Stimulated activated CD4-positive, alpha-beta T cell treated with anti-CD3 and anti-CD28 coated beads, Interleukin-12 subunit alpha, Interleukin-12 subunit beta, amount 100 ng/mL, for 4 hours (primary cell): Measurements from ENCODE around the gene GNB5.
"Not testable (repeated sequence)": the region's sequence is repeated elsewhere in the genome, so short reads cannot be mapped to it uniquely, and the experiment has no call there.

ENCODE experiments used
- DNase-seq: peaks from one replicate; pipeline ENCODE4 v3.0.0-alpha.2; 2020

GNB5 gene

DNA sequence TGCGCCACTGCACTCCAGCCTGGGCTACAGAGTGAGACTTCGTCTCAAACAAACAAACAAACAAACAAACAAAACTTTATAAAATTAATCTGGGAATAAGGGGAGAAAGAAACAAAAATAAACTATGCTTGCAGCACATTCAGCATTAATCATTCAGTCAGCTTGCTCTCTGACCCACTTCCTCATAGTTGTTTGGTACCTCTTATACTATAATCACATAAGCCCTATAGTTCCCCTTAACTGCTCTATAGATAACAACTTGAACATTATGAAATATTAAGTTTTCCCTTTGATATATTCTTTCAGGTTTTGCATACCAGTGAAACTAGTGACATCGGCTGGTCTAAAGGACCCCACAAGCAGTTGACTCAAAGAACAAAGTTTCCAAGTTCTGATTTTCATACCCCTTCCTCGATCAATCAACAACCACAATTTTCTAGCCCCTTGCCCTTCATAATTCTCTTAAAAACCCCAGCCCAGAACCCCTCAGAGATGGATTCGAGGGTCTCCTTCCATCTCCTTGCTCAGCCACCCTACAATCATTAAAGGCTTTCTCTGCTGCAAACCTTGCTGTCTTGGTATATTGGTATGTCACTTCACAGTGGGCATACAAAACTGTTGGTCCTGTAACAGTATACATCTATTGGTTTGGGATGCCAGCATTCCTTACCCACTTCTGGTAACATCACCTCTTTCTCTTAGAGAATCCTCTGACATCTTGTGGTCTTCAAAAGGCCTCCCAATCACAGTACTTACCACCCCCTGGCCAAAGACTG is 105.0 kb downstream of the GNB5 start:
- DNase-seq, result no peak

DNA sequence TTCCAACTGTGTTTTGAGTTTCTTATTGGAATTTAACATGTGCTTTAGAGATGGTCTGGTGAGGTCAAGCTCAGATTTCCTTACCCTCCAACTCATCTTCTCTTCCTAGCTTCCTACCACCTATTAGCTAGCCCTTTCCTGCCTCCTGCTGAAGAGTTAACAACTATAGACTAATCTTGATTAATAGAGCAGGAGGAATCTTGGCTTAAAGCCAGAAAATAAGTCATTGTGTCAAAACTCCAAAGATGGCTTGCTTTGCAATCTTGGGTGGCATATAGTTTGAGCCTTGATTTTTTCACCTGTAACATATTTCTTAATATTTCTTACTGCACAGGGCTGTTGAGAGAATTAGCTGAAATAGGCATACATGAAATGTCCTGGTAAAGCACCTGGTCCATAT is 105.9 kb downstream of the GNB5 start:
- DNase-seq, result no peak

DNA sequence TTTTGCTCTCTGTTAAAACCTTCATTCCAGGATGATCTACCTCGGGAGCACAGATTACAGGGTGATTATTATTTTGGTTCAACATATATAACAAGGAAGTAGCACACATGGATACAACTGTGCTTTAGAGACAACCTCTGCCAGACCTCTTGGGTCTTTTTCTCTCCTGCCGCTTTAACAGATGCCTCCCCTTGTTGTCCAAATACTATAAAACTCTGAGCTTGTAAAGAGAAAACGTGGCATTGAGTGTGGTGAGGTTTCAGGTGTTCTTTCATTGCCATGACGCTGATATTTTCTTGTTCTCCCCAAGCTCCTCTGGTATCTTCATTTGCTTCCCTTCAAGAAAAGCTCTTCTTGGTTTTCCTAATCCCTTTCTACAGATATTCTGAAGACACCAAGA is 107.6 kb downstream of the GNB5 start:
- DNase-seq, result no peak

DNA sequence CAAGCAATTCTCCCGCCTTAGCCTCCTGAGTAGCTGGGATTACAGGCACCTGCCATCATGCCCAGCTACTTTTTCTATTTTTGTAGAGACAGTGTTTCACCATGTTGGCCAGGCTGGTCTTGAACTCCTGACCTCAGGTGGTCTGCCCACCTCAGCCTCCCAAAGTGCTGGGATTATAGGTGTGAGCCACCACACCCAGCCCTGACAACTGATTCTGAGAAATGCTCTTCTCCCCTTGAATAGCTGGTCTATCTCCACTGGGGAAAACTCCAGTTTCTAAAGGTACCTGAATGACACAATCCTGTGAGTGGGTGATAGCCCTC is 108.2 kb downstream of the GNB5 start:
- DNase-seq, result not testable (repeated sequence)

DNA sequence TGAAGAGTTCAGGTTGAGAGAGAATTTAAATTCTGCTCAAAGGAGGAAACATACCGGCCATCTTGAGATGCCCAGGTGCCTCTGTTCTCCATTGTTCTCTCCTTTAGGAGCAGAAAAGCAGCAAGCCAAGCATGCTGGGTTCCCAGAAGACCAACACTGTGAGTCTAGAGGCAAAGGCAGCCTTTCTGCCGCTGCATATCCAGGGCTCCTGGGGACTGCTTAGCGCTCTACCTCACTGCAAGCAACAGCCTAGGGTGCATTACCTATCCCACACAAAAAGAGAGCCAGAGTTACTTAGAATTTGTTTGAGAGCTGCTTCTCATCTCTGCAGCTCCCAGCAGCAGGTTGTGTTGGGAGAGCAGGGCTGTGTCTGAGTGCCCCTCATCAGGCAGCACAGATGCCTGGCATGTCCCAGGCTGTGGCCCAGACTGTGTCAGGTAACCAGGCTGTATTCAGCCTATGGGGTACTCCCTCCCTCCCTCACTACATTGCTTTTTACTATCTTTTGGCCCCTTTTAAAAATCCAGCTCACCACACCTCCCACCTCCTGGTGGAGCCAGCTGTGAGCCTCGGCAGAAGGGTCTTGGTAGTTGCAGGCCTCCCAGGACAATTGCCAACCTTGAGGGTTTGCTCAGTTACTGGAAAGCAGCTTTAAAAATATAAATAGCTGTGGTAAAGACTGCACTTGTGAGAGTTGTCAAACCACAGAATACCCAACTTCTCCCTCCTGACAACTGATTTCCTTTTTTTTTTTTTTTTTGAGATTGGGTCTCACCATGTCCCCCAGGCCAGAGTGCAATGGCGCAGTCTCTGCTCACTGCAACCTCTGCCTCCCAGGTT is 108.8 kb downstream of the GNB5 start:
- DNase-seq, result no peak

DNA sequence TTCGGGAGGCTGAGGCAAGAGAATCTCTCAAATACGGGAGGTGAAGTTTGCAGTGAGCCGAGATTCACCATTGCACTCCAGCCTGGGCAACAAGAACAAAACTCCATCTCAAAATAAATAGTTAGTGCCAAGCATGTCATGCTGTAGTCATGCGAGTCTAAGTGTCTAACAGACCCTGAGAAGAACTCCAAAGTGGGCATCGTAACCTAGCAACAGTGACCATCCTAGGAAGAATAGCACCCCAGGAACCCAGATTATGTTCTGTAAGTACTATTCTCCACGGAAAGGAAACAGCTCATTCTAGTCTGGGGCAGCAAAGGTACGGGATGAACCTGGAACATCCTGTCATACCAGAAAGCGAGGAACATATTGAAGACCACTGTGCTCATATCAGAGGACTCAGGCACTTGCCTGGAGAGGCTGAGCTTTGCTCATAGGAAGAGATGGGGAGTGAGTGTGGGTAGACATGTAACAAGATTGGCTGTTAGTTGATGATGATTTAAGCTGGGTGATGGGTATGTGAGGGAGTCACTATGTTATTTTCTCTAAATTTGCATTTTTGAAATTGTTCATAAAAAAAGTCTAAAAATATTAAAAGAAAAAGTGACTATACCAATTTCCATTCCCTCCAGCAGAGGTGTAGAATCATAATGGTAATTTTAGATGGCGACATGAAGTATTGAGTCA is 110.3 kb downstream of the GNB5 start:
- no peak for DNase-seq

DNA sequence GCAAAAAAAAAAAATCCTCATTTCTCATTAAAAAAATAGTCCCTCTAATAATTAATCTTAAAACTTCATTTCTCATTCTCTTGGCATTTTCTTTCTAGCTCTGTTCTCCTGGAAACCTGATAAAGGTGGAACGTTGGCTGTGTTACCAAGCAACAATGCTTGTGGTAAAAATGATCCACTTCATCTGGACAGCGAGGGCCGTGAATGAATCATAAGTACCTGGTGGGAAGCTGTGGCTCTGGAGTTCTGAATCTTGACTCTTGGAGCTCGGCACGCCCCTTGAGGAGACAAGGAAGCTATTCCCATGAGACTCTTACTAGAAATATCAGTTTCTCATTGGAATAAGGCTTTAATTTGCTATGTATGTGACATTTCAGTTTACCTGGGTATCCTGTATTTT is 111.2 kb downstream of the GNB5 start:
- DNase-seq, result no peak

DNA sequence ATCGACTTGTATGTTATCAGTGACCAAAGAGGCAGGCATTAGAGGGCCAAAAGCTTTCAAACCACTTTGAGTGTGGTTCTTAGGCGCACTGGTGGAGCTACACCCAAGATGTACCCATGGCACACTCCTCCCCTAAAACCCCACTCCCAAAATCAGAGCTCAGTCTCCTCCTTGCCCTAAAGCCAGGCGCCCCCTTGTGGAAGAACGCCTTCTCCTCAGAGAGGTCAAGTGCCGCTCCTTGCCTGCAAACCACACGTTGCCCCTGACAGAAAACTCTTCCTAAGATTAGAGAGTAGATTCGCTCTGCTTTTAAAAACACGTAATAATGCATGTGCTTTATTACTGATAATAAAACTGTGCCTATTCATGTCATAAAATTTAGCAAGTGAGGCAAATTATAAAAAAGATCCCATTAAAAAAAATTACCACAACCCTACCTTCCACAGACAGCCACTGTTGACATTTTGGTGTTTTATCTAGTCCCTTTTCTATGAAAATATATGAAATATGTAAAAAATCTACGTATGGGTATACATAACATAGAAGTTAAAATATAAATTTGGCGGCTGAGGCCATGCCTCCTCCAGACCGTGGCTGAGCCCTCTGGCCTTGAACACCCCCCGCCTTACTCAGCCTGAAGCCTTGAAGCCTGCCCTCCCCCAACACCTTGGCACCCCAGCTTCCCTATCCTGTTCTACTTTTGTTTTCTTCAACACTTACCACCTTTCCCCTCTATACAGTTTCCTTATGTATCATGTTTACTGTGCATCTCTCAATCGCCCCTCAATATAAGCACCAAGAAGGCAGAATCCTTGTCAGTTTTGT is 112.1 kb downstream of the GNB5 start:
- DNase-seq, result peak; percentile 88

DNA sequence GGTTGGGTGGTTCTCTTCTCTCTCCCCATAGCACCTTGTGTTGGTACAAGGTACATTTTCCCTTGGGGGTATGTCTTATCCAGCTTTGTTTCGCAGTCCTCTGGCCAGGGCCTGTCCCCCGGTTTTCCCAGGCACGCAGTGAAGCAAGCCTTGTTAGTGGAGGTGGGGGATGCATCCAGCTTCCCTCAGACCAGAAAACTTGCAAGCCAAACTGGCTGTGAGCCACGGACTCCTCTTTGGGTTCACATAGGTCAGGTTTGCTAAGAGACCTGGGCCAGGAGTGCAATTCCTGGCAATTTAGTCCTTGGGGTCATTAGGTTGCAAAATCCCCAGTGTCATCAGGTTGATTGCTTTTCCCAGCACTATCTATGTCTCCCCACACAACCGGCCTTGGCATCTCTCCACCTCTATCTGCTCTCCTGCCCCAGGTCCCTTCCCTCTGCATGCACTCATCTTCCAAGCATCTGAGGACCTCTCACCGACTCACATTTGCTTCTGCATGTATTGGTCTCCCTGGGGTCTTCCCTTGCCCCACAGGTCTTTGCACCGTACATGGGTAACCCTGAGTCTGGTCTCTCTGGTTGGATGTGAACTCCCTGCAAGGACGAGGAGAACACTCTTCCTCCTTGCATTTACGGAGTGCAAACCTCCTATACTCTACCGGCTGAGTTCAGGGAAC is 112.9 kb downstream of the GNB5 start:
- DNase-seq, result no peak

DNA sequence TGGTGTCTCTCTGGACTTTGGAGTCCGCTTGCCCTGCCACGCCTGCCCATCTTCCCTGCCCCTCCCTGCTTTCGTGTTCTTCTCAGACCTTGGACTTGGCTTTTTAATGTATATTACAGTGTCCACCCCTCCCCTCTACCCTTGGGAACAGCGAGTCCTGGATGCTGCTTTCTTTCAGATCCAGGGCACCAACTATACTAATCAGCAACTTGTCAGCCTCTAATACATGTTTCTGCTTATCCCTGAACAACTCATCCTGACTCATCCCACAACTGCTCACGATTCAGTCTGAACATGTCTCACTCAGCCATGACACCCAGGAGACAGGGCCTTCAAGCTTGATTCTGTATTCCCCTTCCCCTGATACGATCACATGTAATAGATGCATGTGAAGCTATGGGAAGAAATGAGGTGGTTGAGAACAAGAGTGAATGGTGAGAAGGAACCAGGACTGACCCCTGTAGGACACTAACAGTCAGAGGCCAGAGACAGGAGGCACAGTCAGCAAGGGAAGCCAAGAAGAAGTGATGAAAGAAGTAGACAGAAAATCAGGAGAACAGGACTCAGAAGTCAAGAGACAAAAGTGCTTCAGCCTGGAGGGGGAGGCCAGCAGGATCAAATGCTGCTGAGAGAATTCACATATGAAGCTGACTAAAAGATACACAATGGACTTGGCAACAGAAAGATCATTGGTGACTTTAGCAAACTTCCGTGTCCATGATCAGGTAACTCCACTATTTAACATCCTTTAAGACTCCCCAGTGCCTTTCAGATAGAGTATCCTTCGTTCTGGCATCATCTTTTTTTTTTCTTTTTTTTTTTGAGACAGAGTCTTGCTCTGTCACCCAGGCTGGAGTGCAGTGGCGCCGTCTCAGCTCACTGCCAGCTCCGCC is 114.1 kb downstream of the GNB5 start:
- DNase-seq, result no peak

DNA sequence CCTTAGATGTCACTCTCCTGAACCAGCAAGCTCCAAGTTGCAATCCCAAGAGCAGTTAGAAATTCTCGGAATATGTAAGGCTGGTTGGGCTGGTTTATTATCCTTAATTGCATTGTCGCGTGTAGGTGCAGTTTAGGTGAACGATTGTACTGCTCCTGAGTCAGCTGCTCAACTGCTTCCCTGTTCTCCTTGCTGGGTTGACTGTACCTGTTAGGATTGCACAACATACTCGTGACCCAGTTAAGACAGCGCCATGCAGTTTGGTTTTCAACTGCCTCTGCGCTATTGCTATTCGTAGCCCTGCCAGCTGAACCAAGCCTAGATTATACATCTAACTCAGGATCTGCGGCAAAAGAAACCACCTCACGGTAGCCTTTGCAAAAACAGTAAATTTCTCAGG is 119.6 kb downstream of the GNB5 start:
- no peak for DNase-seq

DNA sequence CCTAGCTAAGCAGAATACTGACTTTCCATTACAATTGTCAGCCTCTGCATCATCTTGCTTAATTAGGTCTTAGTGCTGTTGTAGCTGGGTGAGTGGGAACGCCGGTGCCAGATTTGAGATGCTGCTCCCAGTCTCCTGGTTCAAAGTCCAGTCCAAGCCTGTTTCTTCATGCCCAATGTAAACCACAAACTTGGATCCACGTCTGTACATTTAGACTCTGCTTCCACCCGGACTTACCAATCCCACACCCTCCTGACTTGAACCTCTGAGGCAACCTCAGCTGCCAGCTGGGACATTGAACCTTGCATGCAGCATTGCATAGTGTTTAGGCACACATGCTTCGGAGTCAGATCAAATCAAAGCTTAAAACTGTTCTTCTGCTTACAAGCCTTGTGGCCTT is 121.6 kb downstream of the GNB5 start:
- no peak for DNase-seq

DNA sequence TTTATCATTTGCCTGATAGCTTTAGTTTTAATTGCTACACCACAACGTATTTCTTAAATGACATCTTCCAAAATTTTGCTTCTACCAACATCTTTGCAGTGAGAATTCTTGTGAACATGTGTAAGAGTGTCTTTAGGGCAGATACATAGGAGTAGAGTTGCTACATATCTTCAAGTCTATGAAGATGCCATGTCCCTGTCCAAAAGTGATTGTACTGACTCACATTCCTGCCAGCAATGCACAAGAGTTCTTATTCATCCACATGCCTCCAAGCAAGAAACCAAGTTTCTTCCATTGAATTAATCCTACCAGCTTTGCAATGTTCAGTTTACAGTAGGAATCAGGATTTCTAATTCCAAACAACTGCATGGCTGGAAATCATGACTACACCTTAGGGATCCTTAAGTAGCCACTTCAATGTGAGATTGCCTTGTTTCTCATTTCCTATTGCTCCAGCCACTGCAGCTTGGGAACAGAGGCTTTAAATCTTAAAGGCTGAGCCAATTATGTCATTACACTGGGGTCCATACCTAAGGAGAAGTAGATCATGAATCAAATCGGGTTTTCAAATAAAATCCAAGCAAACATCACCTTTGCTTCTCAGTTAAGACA is 123.1 kb downstream of the GNB5 start:
- no peak for DNase-seq

DNA sequence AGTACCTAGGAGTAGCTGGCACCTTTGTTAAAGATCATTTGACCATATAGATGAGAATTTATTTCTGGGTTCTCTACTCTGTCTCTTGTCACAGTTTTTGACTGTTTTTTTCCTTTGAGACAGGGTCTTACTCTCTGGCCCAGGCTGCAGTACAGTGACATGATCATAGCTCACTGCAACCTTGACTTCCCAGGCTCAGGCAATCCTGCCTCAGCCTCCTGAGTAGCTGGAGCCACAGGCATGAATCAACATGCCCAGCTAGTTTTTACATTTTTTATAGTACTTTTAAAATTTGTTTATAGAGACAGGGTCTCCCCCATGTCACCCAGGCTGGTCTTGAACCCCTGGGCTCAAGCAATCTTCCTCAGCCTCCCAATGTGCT is 123.7 kb downstream of the GNB5 start:
- no peak for DNase-seq

DNA sequence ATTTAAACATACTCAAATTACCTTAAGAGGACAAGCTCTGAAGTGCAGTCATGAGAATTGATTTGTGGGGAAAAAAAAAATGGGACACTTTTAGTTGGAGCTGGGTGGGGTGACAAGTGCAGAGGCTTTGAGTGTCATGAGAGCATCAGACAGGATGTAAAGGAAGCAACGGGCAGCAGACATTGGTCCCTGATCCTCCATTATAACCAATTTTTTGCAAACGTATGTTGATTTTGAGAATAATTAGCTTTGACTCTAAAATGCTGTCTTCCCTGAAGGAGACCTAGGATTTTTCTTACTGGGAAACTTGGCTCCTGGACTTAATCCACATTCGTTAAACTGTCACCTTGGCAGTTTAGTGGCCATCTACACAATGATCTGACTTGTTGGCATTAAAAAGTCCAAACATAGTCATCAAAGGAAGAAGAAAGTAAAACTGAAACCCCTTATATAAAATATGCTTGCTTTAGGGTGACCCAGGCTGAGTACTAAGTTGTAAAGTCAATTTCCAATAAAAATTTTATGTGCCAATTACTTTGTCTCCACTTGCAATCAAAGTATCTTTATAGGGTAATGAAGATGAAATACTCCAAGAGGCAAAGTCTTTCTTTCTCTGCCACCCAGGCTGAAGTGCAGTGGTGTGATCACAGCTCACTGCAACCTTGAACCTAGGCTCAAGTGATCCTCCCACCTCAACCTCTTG is 124.2 kb downstream of the GNB5 start:
- no peak for DNase-seq
